GM21737 (cell line): ENCODE data around the gene FBXL12.
"Not testable (repeated sequence)": the region's sequence is repeated elsewhere in the genome, so short reads cannot be mapped to it uniquely, and the experiment has no call there.

Experiments used
- ATAC-seq: cut with Tn5 transposase; IDR thresholded peaks from one replicate; pipeline ENCODE4 v1.9.1; 2021; ENCODE audit warnings: mild to moderate bottlenecking, moderate library complexity; ENCODE audit not compliant: unreplicated experiment

FBXL12 gene

DNA sequence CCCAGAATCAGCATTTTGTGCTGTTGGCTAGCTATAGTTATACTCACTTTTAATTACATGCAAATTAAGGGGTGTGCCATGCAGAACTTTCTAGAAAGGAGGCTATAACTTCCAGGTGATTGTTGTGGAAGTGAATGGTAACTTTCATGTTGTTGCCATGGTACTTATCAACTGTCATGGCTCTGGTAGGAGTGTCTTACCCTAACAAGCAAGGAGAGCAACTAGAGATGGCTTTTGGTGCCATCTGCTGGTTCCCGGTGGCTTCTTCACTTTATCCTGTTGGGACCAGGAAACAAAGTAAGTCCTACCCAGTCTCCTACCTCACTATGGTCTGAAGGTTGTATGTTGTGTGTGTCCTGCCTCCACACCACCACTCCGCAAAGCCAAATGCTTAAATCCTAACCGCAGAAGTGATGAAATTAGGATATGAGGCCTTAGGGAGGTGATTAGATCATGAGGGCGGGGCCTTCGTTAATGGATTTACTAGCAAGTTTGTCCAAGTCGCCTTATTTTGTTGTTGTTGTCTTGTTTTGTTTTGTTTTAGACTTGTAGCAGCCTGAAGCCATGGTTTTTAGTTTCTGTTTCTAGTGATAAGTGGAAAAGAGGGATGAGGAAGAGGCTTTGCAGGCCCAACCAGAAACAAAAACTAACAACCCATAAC lies 22.6 kb downstream of the FBXL12 start:
- ATAC-seq, result no peak

DNA sequence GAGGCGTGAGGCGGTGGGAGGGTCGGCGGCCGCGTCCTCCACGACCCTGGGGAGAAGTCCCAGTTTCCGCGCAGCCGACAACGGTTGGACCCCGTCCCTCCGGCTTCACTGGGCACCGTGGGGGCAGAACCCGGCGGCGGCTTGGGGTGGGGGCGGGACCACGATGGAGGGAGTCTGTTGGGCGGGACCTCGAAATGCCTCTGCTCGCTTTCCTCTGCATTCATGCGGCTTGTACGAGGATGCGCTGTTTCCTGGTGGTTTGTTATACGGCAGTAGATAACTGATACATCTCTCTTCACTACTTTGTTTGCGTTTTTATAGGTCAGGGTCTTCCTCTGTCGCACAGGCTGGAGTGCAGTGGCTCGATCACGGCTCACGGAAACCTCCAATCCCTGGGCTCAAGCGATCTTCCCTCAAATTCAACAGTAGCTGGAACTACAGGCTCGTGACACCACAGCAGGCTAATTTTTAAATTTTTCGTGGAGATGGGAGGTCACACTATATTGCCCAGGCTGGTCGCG lies 25.7 kb downstream of the FBXL12 start:
- ATAC-seq, result peak; percentile 6

- ATAC-seq, result peak; percentile 41
Observed at GRCh38 chr19:9792206-9793070, 26.4 kb downstream of the FBXL12 start.

GRCh38 chr19:9791552-9792205 lies 27.2 kb downstream of the FBXL12 start:
- peak; percentile 34 for ATAC-seq

DNA sequence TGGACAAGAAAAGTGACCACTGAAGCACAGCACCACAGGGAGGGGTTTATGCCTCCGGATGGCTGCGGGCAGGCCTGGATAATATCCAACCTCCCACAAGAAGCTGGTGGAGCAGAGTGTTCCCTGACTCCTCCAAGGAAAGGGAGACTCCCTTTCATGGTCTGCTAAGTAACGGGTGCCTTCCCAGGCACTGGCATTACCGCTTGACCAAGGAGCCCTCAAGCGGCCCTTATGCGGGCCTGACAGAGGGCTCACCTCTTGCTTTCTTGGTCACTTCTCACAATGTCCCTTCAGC lies 27.9 kb downstream of the FBXL12 start:
- not testable (repeated sequence) for ATAC-seq

DNA sequence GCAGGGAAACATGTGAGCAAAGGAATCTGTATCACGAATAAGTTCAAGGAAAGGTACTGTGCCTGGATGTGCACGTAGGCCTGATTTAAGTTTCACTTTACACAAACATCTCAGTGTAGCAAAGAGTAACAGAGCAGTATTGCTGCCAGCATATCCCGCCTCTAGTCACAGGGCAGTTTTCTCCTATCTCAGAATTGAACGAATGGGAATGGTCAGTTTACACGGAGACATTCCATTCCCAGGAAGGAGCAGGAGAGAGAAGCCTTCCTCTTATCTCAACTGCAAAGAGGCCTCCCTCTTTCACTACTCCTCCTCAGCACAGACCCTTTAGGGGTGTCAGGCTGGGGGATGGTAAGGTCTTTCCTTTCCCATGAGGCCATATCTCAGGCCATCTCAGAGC lies 29.3 kb downstream of the FBXL12 start:
- ATAC-seq, result not testable (repeated sequence)

DNA sequence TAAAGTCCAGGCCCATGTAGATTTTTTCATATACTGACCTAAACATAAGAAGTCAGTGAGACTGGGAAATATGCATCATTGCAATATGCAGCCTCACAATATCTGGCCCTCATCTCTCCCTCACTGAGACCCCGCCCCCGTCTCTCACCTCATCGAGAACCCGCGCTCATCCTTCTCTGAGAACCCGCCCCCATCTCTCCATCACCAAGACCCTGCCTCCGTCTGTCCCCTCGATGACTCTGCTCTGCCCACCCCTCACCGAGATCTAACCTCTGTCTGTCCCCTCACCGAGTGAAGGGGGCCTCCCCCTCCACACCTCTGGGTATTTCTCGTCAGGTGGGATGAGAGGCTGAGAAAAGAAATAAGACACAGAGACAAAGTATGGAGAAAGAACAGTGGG lies 29.8 kb downstream of the FBXL12 start:
- ATAC-seq, result no peak

GRCh38 chr19:9788604-9789003 lies 30.3 kb downstream of the FBXL12 start:
- not testable (repeated sequence) for ATAC-seq

GRCh38 chr19:9786819-9787218 lies 32.1 kb downstream of the FBXL12 start:
- no peak for ATAC-seq

GRCh38 chr19:9786342-9786741 lies 32.5 kb downstream of the FBXL12 start:
- ATAC-seq, result no peak

DNA sequence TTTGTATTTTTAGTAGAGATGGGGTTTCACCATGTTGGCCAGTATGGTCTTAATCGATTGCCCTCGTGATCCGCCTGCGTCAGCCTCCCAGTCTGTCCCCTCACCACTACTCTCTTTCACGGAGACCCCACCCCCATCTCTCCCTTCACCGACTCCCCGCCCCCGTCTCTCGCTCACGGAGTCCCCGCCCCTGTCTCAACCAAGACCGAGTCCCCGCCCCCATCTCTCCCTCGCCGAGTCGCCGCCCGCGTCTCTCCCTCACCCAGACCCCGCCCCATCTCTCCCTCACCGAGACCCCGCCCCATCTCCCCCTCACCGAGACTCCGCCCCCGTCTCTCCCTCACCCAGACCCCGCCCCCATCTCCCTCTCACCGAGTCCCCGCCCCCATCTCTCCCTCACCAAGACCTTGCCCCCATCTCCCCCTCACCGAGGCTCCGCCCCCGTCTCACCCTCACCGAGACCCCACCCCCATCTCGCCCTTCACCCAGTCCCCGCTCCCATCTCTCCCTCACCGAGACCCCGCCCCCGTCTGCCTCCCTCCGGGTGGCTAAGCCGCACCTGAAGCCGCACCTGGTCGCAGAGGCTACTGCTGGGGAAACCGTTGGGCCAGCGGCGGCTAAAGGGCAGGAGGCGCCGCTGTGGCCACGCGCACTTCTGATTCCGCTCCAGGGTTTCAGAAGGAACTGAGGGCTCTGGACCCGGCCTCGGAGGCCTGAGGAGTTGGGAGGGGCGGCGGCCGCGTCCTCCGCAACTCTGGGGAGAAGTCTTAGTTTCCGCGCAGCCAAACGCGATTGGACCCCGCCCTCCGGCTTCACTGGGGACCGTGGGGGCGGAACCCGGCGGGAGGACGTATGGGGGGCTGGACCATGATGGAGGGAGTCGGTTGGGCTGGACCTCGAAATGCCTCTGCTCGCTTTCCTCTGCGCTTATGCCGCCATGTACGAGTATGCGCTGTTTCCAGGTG lies 33.2 kb downstream of the FBXL12 start:
- peak; percentile 65 for ATAC-seq

- ATAC-seq, result not testable (repeated sequence)
Observed at GRCh38 chr19:9784163-9784496, 34.7 kb downstream of the FBXL12 start.

DNA sequence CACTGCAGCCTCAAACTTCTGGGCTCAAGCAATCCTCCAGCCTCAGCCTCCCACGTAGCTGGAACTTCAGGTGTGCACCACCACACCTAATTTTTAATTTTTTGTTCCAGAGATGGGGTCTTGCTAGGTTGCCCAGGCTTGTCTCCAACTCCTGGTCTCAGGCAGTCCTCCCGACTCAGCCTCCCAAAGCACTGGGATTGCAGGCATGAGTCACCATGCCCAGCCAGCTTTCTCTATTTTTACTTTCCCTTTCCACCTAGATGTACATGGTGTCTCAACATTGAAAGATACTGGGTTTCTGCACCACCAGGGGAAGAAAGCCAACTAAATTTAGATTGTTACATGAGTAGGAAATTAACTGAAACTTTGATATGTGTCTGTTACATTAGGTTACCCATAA lies 36.5 kb downstream of the FBXL12 start:
- ATAC-seq, result no peak

- peak; percentile 97 for ATAC-seq
Observed at GRCh38 chr19:9768175-9769112, 50.4 kb downstream of the FBXL12 start, which contains the start of gene ZNF846. Gene ZNF846 (minus strand): TSS chr19:9768738. CDS start chr19:9764950, 3,788 bp downstream.
